ENCODE data around the gene RSPO3. TPM values are rescaled to one million over a fixed set of nuclear protein-coding genes. Genes with fewer than 3 reads are reported as not detected.

RSPO3 gene
- total RNA-seq, 2 experiments from 2014 or later: not detected

Other genes starting within 250 kb of the RSPO3 start
- 10 to 100 TPM; 24.8 to 25.4 TPM for gene RNF146, start 148.2 kb downstream of the RSPO3 start, total RNA-seq
- 10 to 100 TPM; 38.6 to 40.2 TPM for gene ECHDC1, start 224.9 kb downstream of the RSPO3 start, total RNA-seq

Data from activated naive CD8-positive, alpha-beta T cell treated with anti-CD3 and anti-CD28 coated beads, Interleukin-2, amount 10 ng/mL, durations not matched to agents 7 days and 5 days (primary cell).